NCI-H2227 treated with DMSO at 0.1 percent for 48 hours (cell line): ENCODE measurements around the gene COL23A1.

ENCODE experiments used
- DNase-seq: peaks from one replicate; lab custom pipeline; 2025; lab: John Stamatoyannopoulos, UW

The COL23A1 gene

DNA sequence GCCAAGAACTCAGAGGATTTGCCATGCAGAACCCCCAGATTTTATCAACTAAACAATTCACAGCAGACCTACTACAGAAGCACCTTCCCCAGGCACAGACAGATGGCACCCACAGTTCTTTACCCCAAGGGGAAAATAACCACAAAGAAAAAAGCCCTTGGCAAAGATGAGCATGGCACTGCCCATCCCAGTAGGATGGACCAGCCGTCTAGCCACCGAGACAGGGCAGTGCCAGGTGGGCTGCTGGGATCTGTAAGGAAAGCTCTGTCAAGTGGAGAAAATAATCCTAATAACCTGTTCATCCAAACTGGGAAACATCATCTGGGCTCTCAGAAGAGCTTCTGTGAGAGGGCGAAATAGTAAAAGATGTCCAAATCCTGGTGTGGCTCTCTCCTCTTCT lies 130.0 kb downstream of the COL23A1 start:
- no peak for DNase-seq

DNA sequence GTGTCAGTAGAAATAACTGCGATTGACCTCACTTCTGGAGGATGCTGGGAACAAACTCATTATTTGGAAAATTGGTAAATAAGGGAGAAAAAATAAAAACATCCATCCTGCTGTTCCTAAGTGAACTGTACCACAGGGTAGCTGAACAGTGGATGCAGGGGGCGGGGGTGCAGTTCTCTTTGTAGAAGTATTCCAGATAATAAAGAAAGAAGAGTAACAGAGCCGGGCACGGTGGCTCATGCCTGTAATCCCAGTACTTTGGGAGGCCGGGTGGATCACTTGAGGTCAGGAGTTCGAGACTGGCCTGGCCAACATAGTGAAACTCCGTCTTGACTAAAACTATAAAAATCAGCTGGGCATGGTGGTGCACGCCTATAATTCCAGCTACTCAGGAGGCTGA lies 132.1 kb downstream of the COL23A1 start:
- no peak for DNase-seq

DNA sequence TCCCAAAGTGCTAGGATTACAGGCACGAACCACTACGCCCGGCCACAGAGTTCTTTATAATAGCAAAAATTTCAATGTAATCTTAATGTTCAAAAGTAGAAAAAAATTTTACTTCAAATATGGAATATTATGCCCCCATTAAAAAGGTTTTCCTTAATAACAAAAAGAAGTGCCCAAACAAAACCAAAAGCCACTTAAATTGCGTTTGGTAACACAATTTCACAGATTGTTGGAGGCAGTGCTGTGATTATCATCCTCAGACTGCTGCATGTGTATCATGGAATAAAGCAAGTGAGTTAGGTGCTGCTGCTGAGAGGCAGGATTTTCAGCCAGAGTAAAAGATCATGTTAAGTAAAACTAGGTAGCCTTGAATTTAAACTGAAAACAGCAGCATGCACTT lies 132.7 kb downstream of the COL23A1 start:
- DNase-seq = no peak

DNA sequence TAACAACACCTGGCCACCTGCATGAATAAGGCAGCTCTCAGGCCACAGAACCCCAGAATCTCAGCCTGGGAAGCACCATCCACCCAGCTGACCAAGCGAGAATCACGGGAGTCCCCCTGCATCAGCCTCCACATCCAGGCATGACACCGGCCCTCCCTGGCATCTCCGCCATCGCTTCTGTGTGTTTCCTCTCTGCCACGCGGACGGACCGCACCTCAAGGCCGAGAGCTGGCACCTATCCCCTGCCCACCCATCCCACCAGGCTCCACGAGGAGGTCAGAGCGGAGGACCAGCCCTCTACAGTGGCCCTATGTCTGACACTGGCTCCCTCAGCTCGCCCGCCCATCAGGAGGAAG lies 134.7 kb downstream of the COL23A1 start:
- no peak for DNase-seq

DNA sequence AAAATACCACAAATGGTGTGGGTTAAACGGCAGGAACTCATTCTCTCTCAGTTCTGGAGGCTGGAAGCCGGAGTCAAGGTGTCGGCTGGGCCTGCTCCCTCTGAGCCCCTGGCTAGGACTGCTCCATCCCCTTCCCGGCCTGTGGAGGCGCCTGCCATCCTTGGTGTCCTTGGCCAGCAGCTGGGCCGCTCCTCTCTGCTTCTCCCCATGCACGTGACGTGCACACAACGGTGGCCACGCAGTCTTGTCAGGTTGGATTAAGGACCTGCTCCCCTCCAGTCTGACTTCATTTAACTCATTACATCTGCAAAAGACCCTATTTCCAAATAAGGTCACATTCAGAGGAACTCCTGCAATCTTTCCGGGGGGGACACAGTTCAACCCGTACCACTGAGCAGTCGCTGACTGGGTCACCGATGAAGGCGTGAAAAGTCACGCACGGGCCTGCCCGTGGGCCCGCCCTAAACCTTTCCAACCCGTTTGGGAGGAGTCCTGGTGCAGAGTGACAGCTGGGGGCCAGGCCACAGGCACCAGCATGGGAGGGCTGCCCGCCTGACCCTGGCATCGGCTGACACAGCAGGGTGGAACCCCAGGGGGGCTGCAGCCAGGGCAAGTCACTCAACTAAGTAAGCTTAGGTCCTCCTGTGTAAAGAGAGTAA lies 135.2 kb downstream of the COL23A1 start:
- no peak for DNase-seq

DNA sequence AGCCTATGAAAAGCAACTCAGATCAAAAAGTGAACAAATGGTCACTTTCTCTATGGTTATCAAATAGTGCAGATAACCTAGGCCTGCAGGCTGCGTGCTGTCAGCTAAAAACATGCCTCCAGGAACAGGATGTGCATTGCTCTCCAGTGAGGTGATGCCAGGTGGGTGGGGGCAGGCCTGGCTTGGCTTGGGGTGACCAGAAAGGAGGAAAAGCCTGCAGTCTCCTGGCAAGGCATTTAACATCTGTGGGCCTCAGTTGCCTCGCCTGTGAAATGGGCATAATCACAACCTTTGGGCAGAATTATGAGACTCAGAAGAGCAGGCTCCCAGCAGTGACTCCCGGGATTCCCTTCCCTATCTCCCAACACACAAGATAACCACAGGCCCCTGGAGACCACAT lies 135.9 kb downstream of the COL23A1 start:
- DNase-seq = no peak

DNA sequence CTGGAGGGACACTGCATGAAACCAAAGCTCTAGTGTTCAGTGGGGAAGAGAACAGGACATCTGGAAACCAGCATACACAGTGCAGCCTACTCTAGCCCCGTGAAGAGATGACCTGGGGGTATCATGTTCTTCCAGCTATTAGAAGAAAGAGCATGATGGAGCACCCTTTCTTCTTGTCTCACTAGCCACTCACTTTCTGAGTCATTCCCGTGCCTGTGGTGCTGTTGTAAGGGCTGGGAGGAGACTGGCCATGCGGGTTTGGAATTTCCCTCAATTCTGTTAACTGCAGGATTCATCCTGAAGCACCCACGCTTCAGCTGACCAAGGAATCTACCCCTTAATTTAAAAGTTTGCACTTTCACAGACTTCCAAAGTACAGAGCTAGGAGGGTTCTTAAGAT lies 137.0 kb downstream of the COL23A1 start:
- no peak for DNase-seq

DNA sequence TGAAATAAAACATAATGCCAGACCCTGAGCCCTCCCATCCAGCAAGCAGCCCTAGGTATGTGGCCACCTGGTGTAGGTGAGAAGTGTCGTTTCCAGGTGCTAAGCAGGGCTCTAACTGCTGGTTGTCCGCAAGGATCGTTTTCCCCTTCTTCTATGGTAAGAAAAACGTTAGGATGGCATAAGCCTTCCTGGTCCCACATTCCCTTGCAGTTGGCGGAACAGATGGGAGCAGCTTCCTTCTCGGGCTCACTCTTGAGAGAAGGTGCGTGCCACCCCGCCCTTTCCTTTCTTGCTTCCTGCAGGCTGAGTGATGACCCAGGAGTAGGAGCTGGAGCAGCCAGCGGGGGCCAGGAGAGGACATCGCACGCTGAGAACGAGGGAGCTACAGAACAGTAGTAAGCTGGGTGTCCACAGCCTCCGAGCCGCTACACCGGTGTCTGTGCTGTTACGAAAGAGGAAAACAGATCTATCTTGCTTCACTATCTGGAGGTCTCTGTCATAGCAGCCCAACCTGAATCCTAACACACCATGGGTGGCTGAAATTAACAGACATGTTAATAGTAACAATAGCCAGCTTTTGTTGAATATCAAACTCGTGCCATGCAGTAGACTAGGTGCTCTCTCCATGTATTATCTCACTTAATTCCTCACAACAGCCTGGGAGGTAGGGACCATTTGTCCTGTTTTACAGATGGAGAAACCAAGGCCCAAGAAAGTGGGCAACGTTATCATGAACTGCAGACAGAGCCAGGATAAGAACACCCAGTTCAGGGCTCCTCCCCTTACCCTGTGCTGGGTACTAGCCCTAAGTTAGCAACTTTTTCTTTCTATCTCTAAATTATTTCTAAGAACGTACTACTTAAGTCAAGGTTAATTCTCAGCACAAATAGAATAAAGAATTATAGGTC lies 139.8 kb downstream of the COL23A1 start:
- no peak for DNase-seq

DNA sequence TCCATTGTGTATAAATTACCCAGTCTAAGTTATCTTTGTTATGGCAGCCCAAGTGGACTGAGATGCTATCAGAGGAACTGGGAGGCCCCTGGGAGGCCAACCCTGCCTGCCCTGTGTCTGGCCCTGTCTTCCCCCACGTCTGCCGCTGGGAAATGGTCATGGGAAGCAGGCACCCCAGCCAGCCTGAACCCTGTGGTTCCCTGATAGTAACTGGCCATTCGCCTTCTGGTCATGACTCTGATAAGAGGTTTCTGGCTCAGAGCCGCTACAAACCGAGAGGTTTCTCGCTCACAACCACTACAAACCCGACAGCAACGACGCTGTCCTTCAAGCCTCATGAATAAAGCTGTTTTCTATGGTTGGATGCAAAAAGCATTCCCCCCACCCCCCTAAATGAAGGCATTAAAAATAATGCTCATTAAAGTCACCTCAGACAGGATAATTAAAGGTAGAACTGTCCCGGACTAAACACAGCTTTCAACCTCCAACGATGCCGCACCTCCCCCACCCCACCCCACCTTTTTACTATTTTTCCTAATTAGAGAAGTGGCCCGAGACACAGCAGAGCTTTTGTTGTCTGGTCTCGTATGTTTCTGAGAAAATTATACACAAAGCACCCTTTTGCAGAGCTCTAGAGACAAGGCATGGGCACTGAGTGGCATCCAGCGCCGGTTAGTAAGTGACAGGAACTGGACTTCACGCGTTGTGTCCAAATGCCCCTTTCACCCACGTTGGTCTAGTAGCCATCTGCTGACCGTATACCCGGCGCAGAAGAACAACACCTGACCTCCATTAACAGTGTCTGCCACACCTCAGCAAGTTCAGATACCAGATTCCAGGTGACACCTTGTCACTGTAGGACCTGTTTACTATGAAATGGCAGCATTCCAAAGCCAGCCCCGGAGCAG lies 140.8 kb downstream of the COL23A1 start:
- no peak for DNase-seq

DNA sequence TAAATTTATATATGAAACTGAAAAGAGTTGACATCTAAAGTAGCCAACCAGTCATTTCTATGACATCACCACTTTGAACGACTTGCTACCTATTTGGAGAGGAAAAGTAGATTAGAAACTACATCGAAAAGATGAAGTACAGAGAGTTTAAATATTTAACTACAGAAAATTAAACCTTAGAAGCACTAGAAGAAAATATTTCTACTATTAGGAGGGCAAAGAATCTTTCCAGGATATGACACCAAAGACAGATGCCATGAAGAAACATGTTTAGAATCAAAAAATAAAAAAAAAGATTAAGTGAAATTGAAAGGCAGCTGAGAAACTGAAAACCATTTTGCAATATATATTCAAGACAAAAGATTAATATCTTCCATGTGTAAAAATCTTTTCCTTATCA lies 144.7 kb downstream of the COL23A1 start:
- DNase-seq = no peak

DNA sequence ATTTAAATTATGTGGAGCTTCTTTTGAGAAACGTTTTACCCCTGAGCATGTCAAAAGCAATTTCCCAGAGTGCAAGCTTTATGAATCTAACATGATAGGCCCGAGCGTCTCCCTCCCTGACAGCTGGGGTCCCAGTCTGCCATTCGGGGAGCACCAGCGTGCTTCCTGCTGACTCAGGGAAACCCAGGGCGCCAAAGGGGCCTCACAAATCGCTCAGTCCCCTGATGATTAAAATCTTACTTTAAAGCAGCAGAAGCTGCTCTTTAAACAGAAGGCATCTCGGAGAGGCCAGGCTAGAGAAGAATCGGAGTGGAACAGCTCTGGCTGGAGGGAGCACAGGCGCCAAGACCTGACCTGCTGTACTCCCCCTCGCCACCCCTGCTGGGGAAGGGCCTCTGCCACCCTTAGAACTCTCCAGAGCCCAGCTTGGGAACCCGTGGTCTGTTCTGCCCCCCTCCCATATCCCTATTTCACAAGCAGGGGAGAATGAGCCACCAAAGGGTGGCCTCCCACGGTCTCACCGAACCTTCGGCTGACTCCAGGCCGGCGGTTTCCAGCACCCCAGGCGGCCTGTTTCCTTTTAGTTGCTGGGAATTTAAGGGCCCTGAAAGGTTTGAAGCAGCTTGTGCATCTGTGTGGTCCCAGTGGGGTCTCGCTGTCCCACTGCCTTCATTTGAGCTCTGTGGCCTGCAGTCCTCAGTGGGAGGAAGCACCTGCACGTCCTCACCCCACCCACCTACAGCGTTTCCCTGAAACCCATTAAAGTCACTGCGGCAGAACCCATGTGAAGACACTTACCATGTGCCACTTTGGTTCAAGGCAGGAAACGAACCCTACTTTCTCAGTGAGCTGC lies 147.6 kb downstream of the COL23A1 start:
- no peak for DNase-seq

DNA sequence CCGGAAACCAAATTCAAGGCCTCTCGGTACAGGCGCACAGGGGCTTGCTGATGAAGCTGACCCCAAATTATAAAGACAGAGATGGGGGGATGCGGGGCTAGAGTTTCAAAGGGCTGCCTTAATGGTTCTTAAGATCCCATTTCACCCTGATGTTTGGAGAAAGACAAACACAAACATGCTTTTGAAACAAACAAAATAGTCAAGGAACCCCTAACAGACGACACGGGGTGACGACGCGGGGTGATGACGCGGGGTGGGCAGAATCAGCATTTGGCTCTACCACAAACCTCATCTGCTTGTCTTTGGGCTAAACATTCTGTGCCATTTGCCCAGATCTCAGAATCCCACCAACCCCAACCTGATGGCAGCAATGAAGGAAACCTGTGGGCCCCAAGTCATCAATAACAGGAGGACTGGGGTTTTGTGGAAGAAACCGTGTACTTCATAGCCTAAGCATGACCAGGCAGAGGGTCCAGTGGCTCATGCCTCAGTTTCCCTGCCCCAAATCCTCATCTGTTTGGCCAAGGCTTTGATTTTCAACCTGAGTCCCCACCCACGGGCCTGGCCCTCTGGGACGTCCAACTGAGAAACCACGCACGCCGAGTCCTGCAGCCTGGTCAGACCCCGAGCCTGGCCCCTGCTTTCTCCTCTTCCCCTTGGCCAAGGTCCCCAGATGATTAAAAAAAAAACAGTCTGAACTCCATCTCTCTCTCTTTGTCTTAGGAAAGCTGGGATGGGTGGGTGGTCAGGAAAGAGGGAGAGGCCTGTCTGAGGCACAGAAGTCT lies 148.5 kb downstream of the COL23A1 start:
- DNase-seq = no peak

DNA sequence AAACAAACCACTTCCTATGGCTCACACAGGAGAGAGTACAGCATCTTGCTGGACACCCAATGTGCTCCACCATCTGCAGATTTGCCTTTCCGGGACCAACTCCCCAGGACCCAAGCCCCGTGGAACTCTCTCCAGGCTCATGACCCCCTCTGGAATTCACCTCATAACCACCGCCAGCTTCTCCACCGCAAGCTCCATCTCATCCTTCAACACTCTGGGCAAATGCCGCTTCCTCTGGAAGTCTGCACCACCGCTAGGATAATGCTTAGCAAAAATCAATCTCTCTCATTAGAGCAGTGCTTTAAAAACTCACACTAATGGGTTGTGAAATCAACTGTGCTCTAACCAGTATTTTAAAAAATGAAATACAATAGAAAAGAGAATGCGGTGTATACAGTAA lies 150.0 kb downstream of the COL23A1 start:
- no peak for DNase-seq

DNA sequence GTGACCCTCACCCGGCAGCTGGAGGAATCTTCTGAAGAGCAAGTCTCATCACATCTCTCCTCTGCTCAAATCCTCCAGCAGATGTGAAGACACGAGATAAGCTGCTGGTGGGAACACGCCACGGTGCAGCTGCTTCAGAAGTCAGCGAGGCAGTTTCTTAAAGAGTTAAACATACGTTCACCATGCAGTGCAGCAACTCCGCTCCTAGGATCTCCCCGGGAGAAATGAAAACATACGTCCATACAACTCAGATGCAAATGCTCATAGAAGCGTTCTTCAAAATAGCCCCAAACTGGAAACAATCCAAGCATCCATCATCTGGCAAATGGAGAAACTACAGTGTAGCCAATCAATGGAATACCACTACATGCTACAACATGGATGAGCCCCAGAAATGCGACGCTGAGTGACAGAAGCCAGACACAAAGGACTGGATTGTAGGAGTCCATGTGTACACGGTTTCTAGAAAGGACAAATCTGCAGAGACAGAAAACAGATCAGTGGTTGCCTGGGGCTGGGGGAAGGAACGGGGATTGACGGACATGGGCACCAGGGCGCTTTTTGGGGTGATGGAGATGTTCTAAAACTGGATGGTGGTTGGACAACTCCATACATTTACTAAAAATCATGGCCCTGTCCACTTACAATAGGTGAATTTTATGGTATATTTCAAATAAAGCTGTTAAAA lies 150.6 kb downstream of the COL23A1 start:
- no peak for DNase-seq

DNA sequence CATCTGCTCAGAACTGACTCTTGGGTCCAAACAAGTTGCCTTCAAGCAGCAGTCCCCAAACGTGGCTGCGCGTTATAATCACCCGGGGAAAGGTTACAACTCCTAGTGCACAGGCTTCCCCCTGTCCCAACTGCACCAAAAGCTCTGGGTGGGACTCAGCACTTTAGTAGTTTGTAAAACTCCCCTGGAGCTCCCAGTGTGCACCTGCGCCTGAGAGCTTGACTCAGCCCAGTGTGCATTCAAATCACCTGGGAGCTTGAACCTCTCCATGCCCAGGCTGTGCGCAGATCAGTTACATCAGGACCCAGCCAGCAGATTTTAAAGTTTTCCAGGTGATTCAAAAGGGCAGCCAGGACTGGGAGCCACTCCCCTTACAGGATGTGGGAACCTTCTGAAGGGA lies 151.4 kb downstream of the COL23A1 start:
- DNase-seq = no peak

DNA sequence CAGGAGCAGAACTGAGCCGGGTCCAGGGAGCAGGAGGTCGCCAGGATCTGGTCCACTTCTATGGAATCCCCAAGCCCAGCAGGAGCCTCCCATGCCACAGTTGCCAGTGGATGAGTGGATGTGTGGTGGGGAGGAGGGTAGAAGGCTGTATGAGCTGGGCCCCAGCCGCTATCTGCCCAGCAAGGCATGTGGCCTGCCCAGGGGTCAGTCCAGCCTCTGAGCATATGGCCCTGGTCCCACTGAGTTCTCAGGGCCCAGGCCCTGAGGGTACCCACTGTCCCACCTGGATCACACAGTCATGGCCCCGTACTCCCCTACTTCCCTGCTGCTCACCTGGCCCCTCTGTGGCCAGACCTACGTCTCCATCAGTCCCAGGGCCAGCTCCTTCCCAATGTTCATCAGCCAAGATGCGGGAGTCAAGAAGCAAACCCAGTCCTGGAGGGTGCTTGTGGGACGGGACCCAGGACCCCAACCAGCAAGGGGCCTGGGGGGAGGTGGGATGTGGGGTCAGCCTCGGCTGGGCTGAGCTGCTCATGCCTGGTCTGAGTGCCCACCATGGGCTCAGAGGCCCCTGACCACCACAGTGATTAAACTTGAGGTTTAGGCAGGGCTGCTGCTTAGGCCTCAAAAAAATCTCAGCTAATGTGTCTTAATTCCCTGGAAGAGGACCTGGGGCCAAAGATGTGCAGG lies 152.7 kb downstream of the COL23A1 start:
- no peak for DNase-seq

DNA sequence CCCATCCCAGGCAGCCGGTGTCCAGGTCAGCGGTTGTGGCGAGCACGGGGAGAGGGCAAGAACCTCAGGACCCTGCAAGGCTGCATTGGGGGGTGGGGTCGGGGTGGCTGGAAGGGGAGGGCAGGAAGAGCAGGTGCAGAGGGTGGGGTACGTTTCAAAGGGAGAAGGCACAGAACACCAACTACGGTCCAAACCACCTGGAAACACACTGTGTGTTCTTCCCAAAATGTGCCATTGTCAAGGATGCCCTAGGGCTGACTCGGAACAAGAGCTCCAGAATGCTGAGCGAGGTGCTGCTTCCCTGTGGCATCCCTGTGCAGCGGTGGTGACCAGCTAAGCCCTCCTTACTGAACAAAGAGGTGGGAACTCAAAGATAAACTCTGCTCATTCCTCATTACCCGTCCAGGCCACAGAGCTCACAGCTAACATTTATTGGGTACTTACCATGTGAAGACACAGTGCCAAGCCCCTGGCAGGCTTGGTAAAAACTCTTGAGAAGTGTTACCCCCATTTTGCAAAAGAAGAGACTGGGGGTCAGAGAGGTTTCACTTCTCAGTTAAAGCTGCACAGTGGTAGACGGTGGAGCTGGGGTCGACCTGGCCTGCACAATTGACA lies 153.8 kb downstream of the COL23A1 start:
- DNase-seq = no peak

DNA sequence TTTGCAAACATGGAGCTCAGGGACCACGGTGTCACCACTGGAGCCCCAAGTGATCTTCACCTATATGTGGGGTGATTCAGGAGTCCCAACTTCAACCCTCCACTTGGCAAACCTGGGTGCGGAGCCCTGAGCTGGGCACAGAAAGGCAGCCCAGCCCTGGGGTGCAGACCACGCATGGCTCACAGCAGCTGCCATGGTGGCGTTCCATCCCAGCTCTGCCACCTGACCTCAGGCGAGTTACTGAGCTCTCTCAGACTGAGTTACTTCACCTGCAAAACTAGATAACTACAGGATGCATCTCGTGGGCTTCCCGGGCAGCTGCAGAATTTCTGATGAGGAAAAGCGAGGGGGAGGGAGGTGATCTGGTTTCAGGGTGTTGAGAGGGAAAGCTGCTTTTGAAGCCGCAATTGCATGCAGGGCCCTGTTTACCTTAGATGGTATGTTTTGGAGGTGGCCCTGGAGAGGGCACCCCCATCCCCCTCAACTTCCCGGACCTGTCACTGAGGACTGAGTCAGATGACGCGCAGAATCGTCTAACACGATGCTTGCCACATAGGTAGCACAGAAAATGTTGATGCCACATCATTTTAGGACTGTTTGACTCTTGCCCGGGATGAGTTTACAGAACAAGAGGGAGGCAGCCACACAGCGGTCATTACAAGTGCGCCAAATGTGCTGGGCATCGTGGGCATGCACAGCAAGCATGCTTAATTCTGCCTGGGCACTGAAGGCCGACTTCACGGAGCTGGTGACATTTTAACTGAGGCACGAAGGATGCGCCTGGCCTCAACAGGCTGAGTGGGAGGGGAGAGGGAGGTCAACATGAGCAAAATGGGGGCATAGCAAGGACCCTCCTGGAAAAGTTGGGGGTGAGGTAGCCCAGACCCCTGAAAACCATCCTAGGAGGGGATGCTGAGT lies 154.6 kb downstream of the COL23A1 start:
- DNase-seq = no peak
